ENCODE results near the gene LTB. TPM values are rescaled to one million over a fixed set of nuclear protein-coding genes. Genes with fewer than 3 reads are reported as not detected.
A peak's percentile ranks its signal among the peaks of the same experiment; 100 is the strongest.

The LTB gene
- total and polyA plus RNA-seq, 9 of the 15 experiments (the other 6 are each of a cell fraction or from before 2014, with no cell fraction given): 0.07 to 0.51 TPM; not detected in 7

DNA sequence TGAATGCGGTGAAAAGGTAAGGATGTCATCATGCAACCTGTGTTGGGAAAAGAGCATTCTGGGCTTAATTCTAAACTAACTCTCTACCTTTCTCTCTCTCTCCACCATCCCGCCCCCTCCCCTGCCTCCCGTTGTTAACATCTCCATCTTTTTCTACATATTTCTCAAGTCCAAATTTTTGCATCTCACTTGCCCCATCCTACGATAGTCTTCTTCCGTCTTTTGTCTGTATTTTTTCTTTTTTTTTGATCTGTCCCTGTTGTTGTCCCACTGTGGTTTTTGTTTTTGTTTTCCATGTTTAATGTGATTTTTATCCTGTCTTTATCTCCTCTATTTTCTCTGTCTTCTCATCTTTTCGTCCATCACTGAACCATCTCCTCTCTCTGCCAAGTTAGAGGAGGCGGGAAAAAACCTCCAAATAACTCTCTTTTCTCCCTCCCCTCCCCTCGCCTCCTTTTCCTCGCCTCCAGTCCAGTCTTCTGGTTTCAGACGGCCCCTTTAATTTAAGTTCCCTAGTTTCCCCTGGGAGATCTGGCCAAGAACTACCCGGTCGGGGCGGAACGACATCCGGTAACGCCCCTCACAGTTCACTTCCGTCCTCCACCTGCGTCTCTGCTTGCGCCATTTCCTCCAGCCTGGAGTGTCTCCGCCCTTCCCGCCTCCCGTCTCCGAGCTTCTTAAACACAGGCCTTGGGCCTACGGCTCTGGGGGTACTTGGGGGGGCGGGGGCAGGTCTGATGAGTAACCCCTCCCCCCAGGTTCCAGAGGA is 35.1 kb downstream of the LTB start, which contains the start of gene NFKBIL1 (continued):
- TF ChIP-seq TEAD1 (CRISPR knock-in tag; IDR thresholded peaks at IDR 0.05): 0 out of 4 replicates have a peak, but pooled peaks of 1 of the 2 experiments have one; percentile 33
- TF ChIP-seq KDM4B (IDR thresholded peaks at IDR 0.05; ENCODE audit: borderline replicate concordance in 2 of 2, low read depth in 1 of 2): peak in 1 of 2 experiments; percentile 99; a peak in 2 of 4 replicates
- peak; percentile 53 to 95 (median 83) for TF ChIP-seq YY1 (IDR thresholded peaks at IDR 0.05; ENCODE audit: borderline replicate concordance in 1 of 3, control insufficient read depth in 1 of 3, extremely low read depth in 1 of 3, insufficient read depth in 3 of 3, insufficient read length in 1 of 3, insufficient replicate concordance in 2 of 3, low read depth in 1 of 3, low read length in 2 of 3)
- TF ChIP-seq RBM34 (IDR thresholded peaks at IDR 0.05; ENCODE audit: borderline replicate concordance, insufficient read depth, low read length): no peak
- peak; percentile 91 for TF ChIP-seq CXXC5 (CRISPR knock-in tag; IDR thresholded peaks at IDR 0.05)
- no peak for TF ChIP-seq ZNF668 (CRISPR knock-in tag; IDR thresholded peaks at IDR 0.05)
- peak; percentile 84; the same call in 1 of the 2 replicates for TF ChIP-seq THRAP3 (IDR thresholded peaks at IDR 0.05; ENCODE audit: borderline replicate concordance)
- no peak for TF ChIP-seq KLF16 (IDR thresholded peaks at IDR 0.05)
- TF ChIP-seq PHB (CRISPR knock-in tag; IDR thresholded peaks at IDR 0.05): no peak
- TF ChIP-seq MYBL2 (IDR thresholded peaks at IDR 0.05; ENCODE audit: low read depth): no peak; the same call in 1 of the 2 replicates
- no peak for TF ChIP-seq MYBL2 (CRISPR knock-in tag; IDR thresholded peaks at IDR 0.05; ENCODE audit: borderline replicate concordance)
- TF ChIP-seq ARID3B (CRISPR knock-in tag; IDR thresholded peaks at IDR 0.05; ENCODE audit: borderline replicate concordance): no peak
- TF ChIP-seq, protein P1, sequence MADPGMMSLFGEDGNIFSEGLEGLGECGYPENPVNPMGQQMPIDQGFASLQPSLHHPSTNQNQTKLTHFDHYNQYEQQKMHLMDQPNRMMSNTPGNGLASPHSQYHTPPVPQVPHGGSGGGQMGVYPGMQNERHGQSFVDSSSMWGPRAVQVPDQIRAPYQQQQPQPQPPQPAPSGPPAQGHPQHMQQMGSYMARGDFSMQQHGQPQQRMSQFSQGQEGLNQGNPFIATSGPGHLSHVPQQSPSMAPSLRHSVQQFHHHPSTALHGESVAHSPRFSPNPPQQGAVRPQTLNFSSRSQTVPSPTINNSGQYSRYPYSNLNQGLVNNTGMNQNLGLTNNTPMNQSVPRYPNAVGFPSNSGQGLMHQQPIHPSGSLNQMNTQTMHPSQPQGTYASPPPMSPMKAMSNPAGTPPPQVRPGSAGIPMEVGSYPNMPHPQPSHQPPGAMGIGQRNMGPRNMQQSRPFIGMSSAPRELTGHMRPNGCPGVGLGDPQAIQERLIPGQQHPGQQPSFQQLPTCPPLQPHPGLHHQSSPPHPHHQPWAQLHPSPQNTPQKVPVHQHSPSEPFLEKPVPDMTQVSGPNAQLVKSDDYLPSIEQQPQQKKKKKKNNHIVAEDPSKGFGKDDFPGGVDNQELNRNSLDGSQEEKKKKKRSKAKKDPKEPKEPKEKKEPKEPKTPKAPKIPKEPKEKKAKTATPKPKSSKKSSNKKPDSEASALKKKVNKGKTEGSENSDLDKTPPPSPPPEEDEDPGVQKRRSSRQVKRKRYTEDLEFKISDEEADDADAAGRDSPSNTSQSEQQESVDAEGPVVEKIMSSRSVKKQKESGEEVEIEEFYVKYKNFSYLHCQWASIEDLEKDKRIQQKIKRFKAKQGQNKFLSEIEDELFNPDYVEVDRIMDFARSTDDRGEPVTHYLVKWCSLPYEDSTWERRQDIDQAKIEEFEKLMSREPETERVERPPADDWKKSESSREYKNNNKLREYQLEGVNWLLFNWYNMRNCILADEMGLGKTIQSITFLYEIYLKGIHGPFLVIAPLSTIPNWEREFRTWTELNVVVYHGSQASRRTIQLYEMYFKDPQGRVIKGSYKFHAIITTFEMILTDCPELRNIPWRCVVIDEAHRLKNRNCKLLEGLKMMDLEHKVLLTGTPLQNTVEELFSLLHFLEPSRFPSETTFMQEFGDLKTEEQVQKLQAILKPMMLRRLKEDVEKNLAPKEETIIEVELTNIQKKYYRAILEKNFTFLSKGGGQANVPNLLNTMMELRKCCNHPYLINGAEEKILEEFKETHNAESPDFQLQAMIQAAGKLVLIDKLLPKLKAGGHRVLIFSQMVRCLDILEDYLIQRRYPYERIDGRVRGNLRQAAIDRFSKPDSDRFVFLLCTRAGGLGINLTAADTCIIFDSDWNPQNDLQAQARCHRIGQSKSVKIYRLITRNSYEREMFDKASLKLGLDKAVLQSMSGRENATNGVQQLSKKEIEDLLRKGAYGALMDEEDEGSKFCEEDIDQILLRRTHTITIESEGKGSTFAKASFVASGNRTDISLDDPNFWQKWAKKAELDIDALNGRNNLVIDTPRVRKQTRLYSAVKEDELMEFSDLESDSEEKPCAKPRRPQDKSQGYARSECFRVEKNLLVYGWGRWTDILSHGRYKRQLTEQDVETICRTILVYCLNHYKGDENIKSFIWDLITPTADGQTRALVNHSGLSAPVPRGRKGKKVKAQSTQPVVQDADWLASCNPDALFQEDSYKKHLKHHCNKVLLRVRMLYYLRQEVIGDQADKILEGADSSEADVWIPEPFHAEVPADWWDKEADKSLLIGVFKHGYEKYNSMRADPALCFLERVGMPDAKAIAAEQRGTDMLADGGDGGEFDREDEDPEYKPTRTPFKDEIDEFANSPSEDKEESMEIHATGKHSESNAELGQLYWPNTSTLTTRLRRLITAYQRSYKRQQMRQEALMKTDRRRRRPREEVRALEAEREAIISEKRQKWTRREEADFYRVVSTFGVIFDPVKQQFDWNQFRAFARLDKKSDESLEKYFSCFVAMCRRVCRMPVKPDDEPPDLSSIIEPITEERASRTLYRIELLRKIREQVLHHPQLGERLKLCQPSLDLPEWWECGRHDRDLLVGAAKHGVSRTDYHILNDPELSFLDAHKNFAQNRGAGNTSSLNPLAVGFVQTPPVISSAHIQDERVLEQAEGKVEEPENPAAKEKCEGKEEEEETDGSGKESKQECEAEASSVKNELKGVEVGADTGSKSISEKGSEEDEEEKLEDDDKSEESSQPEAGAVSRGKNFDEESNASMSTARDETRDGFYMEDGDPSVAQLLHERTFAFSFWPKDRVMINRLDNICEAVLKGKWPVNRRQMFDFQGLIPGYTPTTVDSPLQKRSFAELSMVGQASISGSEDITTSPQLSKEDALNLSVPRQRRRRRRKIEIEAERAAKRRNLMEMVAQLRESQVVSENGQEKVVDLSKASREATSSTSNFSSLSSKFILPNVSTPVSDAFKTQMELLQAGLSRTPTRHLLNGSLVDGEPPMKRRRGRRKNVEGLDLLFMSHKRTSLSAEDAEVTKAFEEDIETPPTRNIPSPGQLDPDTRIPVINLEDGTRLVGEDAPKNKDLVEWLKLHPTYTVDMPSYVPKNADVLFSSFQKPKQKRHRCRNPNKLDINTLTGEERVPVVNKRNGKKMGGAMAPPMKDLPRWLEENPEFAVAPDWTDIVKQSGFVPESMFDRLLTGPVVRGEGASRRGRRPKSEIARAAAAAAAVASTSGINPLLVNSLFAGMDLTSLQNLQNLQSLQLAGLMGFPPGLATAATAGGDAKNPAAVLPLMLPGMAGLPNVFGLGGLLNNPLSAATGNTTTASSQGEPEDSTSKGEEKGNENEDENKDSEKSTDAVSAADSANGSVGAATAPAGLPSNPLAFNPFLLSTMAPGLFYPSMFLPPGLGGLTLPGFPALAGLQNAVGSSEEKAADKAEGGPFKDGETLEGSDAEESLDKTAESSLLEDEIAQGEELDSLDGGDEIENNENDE (IDR thresholded peaks at IDR 0.05; ENCODE audit: low read depth, low read length): no peak
- TF ChIP-seq ZNF239 (CRISPR knock-in tag; IDR thresholded peaks at IDR 0.05): no peak

All from K562 (cell line).